KMS-11 (cell line): ENCODE results near the gene CDRT4.

Experiments
- H2AFZ ChIP-seq: fragments of 200-600 bp; sonication (generic); 2 replicates; pipeline ENCODE4 v1.6.1; 2016; ENCODE audit warnings: antibody characterized with exemption, mixed run types, low read depth
- H3K27ac ChIP-seq: fragments of 200-600 bp; sonication (generic); 2 replicates; pipeline ENCODE4 v1.6.1; 2016; ENCODE audit warnings: mild to moderate bottlenecking, mixed run types
- H3K27me3 ChIP-seq: fragments of 200-600 bp; sonication (generic); 2 replicates; pipeline ENCODE4 v1.6.1; 2017; ENCODE audit warnings: mild to moderate bottlenecking, low read depth, mixed run types, moderate library complexity; ENCODE audit not compliant: insufficient read depth
- H3K36me3 ChIP-seq: fragments of 200-600 bp; sonication (generic); 2 replicates; pipeline ENCODE4 v1.6.1; 2017; ENCODE audit warnings: mild to moderate bottlenecking, mixed run types; ENCODE audit not compliant: insufficient read depth
- H3K4me1 ChIP-seq: fragments of 200-600 bp; sonication (generic); 2 replicates; pipeline ENCODE4 v1.6.1; 2016; ENCODE audit warnings: mild to moderate bottlenecking, low read depth, mixed run types; ENCODE audit not compliant: poor library complexity, severe bottlenecking
- H3K4me2 ChIP-seq: fragments of 200-600 bp; sonication (generic); 2 replicates; pipeline ENCODE4 v1.7.0; 2016; ENCODE audit warnings: mild to moderate bottlenecking, mixed run types
- H3K4me3 ChIP-seq: fragments of 200-600 bp; sonication (generic); IDR thresholded peaks from 2 replicates; pipeline ENCODE4 v1.6.1; 2017; ENCODE audit warnings: low read depth, low read length, mixed read lengths; ENCODE audit not compliant: insufficient read depth
- H3K79me2 ChIP-seq: fragments of 200-600 bp; sonication (generic); 2 replicates; pipeline ENCODE4 v1.6.1; 2016; ENCODE audit warnings: low read depth, mixed run types; ENCODE audit not compliant: insufficient read depth
- H3K9ac ChIP-seq: fragments of 200-600 bp; sonication (generic); 2 replicates; pipeline ENCODE4 v1.6.1; 2016; ENCODE audit warnings: mild to moderate bottlenecking, mixed run types
- H4K20me1 ChIP-seq: fragments of 200-600 bp; sonication (generic); 2 replicates; pipeline ENCODE4 v1.6.1; 2016; ENCODE audit warnings: mild to moderate bottlenecking, mixed run types; ENCODE audit not compliant: insufficient read depth
- TF ChIP-seq, protein P1 (sequence below): fragments of 200-600 bp; sonication (generic); conservative IDR thresholded peaks from 2 replicates; pipeline ENCODE4 v1.6.1; 2017; ENCODE audit warnings: low read depth, mild to moderate bottlenecking, antibody characterized with exemption, low read length, moderate library complexity, mixed read lengths

The CDRT4 gene

DNA sequence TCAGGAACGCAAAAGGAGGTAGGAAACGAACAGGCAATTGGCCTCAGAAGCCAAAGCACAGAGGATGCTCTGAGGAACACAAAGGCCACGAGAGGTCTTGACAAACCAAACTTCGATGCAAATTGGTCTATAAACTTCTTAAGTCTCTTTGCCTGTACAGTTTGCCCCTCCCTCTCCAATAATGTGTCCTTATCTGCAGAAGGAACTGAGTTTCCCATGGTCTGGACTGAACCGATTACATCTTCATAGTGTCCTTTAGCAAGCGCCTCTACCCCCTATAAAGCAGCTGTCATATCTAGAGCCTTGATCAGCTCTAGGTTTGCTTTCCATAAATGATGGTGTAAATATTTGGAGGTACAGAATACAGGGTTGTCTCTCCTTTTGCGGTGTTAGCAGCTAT lies 3.1 kb upstream of the CDRT4 start:
- no peaks in the 10 kb centered on the region for H3K79me2 ChIP-seq
- no peak overlapping the region for H3K27ac ChIP-seq
- no peak overlapping the region for H3K4me2 ChIP-seq
- TF ChIP-seq, protein P1, sequence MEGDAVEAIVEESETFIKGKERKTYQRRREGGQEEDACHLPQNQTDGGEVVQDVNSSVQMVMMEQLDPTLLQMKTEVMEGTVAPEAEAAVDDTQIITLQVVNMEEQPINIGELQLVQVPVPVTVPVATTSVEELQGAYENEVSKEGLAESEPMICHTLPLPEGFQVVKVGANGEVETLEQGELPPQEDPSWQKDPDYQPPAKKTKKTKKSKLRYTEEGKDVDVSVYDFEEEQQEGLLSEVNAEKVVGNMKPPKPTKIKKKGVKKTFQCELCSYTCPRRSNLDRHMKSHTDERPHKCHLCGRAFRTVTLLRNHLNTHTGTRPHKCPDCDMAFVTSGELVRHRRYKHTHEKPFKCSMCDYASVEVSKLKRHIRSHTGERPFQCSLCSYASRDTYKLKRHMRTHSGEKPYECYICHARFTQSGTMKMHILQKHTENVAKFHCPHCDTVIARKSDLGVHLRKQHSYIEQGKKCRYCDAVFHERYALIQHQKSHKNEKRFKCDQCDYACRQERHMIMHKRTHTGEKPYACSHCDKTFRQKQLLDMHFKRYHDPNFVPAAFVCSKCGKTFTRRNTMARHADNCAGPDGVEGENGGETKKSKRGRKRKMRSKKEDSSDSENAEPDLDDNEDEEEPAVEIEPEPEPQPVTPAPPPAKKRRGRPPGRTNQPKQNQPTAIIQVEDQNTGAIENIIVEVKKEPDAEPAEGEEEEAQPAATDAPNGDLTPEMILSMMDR: no peak
- no peaks in the 10 kb centered on the region for H3K36me3 ChIP-seq
- H4K20me1 ChIP-seq: no peaks in the 10 kb centered on the region
- no peak overlapping the region for H3K4me3 ChIP-seq
- no peak overlapping the region for H2AFZ ChIP-seq
- H3K27me3 ChIP-seq: no peaks in the 10 kb centered on the region
- H3K4me1 ChIP-seq: no peaks in the 10 kb centered on the region
- no peak overlapping the region for H3K9ac ChIP-seq

DNA sequence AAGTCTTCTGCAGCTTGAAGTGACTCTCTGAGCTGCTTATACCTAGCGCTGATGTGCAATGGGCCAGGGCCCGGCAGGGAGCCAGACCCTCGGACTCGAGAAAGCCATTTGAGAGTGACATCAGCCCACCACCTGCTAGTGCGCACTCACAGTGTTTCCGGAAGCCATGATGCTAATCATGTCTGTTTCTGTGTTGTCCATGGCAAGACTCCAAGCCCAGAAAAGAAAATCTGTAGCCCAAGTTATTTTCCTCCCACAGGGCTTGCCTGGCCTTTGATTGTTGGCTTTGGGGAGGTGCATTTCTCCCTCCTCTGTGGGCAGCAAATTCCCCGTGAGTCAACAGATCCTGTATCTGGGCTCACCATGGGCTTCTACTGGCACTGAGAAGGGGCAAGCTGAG lies 1.8 kb upstream of the CDRT4 start:
- H3K4me1 ChIP-seq: no peaks in the 10 kb centered on the region
- H3K36me3 ChIP-seq: no peaks in the 10 kb centered on the region
- H2AFZ ChIP-seq: no peak overlapping the region
- H4K20me1 ChIP-seq: no peaks in the 10 kb centered on the region
- H3K4me3 ChIP-seq: no peak overlapping the region
- no peak overlapping the region for H3K4me2 ChIP-seq
- H3K27me3 ChIP-seq: no peaks in the 10 kb centered on the region
- H3K79me2 ChIP-seq: no peaks in the 10 kb centered on the region
- no peak overlapping the region for H3K9ac ChIP-seq
- TF ChIP-seq, protein P1: no peak
- H3K27ac ChIP-seq: no peak overlapping the region

DNA sequence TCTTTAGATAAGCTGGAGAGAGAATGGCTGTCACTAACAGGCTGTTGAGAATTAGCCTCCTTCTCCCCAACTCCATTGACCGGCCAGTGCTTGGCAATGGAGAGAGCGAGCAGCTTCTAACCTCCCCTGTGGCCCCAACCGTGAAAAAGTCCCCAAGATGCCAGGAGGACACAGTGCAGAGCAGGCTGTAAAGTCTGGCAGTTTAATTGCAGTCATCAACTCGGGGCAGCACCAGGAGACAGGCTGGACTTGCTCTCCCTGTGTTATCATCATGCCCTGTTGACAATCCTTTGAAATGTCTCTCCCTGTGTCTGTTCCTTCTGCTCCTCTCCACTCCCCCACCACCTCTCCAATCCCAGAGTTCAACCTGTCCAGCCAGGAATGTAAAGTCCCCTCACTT lies 705 bp upstream of the CDRT4 start:
- no peaks in the 10 kb centered on the region for H3K36me3 ChIP-seq
- no peaks in the 10 kb centered on the region for H3K27me3 ChIP-seq
- H3K4me1 ChIP-seq: no peaks in the 10 kb centered on the region
- no peaks in the 10 kb centered on the region for H3K79me2 ChIP-seq
- H2AFZ ChIP-seq: no peak overlapping the region
- no peak overlapping the region for H3K9ac ChIP-seq
- H3K27ac ChIP-seq: no peak overlapping the region
- H3K4me2 ChIP-seq: no peak overlapping the region
- no peaks in the 10 kb centered on the region for H4K20me1 ChIP-seq
- TF ChIP-seq, protein P1: no peak
- no peak overlapping the region for H3K4me3 ChIP-seq

DNA sequence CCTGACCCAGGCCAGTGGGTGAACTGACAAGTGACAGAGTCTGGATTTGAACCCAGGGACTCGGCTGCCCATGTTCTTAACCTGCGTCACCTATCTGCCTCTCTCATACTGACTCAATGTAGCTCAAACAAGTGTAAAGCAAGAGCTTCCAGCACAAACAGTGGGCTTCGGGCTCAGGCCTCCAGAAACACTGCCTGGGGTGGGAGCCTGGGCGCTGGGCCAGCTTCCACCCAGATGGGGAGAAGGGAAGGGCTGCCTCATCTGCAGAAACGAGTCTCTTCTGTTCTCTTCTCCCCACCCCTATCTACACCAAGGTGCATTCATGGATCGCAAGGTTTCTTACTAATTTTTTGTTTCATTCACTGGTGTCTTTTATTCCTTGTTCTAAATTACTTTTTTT lies 1.3 kb downstream of the CDRT4 start:
- Histone ChIP-seq H2AFZ (no peak overlapping the region), H3K4me2 (no peak overlapping the region), H4K20me1 (no peaks in the 10 kb centered on the region), H3K36me3 (no peaks in the 10 kb centered on the region), H3K4me3 (no peak overlapping the region), H3K4me1 (no peaks in the 10 kb centered on the region), H3K79me2 (no peaks in the 10 kb centered on the region), H3K9ac (no peak overlapping the region), H3K27me3 (no peaks in the 10 kb centered on the region), H3K27ac (no peak overlapping the region)
- TF ChIP-seq, protein P1: no peak
